Measurements from ENCODE around the gene ACVR1. TPM values are rescaled to one million over a fixed set of nuclear protein-coding genes. Genes with fewer than 3 reads are reported as not detected.
"Not testable (repeated sequence)": the region's sequence is repeated elsewhere in the genome, so short reads cannot be mapped to it uniquely, and the experiment has no call there.

The ACVR1 gene
- total RNA-seq, 5 donors from 2014 or later (not counting 1 experiment from before 2014, with no cell fraction given): 18.3 to 31.5 (median 25.1) TPM

DNA sequence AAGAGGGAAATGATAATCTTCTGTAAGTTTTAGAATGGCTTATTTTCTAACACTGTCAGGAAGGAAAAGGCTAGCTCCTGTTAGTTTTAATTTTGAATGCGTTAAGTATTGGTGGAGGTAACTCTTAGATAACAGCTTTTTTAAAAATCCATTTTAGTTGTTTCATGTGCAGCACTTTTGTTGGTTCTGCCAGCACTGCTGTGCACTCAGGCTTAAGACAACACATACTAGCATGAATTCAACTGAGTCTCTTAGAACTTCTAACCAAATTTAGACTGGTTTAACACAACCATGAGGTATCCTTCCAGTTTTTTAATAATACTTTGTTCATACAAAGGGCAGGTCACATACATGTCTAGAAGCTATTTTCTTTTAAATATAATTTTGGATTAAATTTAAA lies 42.4 kb downstream of the ACVR1 start:
- Histone ChIP-seq H3K4me1 (ENCODE audit: control insufficient read depth in 1 of 2, extremely low read depth in 1 of 2, insufficient read depth in 2 of 2, low read length in 2 of 2) (peaks cover 6 to 14% of the 10 kb centered on the region in 2 experiments), H3K27ac (ENCODE audit: low read length) (no peak overlapping the region), H3K36me3 (ENCODE audit: control insufficient read depth in 2 of 2, extremely low read depth in 1 of 2, insufficient read depth in 1 of 2, low read length in 1 of 2) (peaks cover 0 to 2% of the 10 kb centered on the region in 2 donors), H3K9me3 (no peaks in the 10 kb centered on the region), H3K4me3 (ENCODE audit: control insufficient read depth in 1 of 2, extremely low read depth in 1 of 2, low read length in 1 of 2) (no peak overlapping the region), H3K27me3 (replicated peaks in 1 of 2; ENCODE audit: control insufficient read depth in 2 of 2, extremely low read depth in 1 of 2, insufficient read depth in 2 of 2, low read length in 1 of 2) (no peaks in the 10 kb centered on the region)
- no peaks in the 10 kb centered on the region for H3K9me3 Mint-ChIP-seq
- CTCF ChIA-PET: interaction anchor here in 1 of 2 donors (0.5 kb wide), 1 partner anchor 20 kb away, joined by 4 read pairs; no protein-coding TSS in a partner anchor
- no peak overlapping the region for H3K4me3 Mint-ChIP-seq
- peaks cover 55 to 61% (median 57%) of the 10 kb centered on the region in 3 donors for H3K4me1 Mint-ChIP-seq
- no peaks in the 10 kb centered on the region for H3K27me3 Mint-ChIP-seq
- WGBS (ENCODE audit: insufficient coverage): no CpG with 5 or more reads among the region's 1 CpG
- ATAC-seq (replicated peaks in 1 of 4) (no peak), DNase-seq (no peak)
- peaks cover 19% of the 10 kb centered on the region for H3K36me3 Mint-ChIP-seq
- POLR2A ChIA-PET: interaction anchor here in 1 of 2 donors (0.7 kb wide), 1 partner anchor 624 kb away, joined by 4 read pairs; no protein-coding TSS in a partner anchor
- no peak overlapping the region for H3K27ac Mint-ChIP-seq

DNA sequence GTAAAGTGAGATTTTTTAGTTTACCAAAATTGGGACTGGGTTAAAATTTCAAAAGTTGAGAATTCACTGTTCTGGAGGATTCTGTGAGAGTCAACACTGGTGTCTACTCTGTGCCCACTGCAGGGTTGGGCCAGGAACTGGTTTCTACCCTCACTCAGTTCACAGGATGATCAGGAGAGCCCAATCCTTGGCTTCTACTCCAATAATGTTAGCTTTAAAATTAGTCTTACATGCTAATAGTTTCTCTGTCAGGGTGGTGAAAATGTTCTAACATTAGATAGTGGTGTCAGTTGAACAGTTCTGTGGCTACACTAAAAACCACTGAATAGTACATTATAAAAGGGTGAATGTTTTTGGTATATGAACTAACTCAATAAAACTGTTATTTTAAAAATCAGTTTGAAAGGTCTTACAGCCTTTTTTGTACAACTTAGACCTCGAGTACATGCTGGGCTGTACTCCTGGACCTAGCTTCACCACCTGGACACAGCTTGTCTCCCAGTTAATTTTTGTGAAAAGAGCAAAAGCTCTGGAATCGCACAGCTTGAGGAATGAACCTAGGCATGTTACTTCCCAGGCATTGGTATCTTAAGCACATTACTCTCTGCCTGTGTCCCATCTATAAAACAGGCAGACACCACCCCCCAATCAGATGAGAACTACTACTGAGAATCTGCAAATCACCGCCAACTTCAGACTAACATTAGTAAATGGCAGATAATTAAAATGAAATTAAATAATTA lies 44.4 kb downstream of the ACVR1 start:
- no peak for ATAC-seq (replicated peaks in 1 of 4)
- Histone ChIP-seq H3K36me3 (ENCODE audit: control insufficient read depth in 2 of 2, extremely low read depth in 1 of 2, insufficient read depth in 1 of 2, low read length in 1 of 2) (no peaks in the 10 kb centered on the region), H3K27ac (ENCODE audit: low read length) (no peak overlapping the region), H3K4me3 (ENCODE audit: control insufficient read depth in 1 of 2, extremely low read depth in 1 of 2, low read length in 1 of 2) (no peak overlapping the region), H3K4me1 (ENCODE audit: control insufficient read depth in 1 of 2, extremely low read depth in 1 of 2, insufficient read depth in 2 of 2, low read length in 2 of 2) (no peaks in the 10 kb centered on the region), H3K9me3 (no peaks in the 10 kb centered on the region), H3K27me3 (replicated peaks in 1 of 2; ENCODE audit: control insufficient read depth in 2 of 2, extremely low read depth in 1 of 2, insufficient read depth in 2 of 2, low read length in 1 of 2) (no peaks in the 10 kb centered on the region)
- DNase-seq: no peak
- no peak overlapping the region for H3K4me3 Mint-ChIP-seq
- H3K27me3 Mint-ChIP-seq: no peaks in the 10 kb centered on the region
- ChIA-PET POLR2A (no interaction called here), CTCF (no interaction called here)
- peaks cover 37 to 45% (median 37%) of the 10 kb centered on the region in 3 donors for H3K4me1 Mint-ChIP-seq
- no peak overlapping the region for H3K27ac Mint-ChIP-seq
- no peaks in the 10 kb centered on the region for H3K9me3 Mint-ChIP-seq
- WGBS (ENCODE audit: insufficient coverage): 90% methylated on average over 2 of the region's 3 CpGs
- peaks cover 15% of the 10 kb centered on the region for H3K36me3 Mint-ChIP-seq

DNA sequence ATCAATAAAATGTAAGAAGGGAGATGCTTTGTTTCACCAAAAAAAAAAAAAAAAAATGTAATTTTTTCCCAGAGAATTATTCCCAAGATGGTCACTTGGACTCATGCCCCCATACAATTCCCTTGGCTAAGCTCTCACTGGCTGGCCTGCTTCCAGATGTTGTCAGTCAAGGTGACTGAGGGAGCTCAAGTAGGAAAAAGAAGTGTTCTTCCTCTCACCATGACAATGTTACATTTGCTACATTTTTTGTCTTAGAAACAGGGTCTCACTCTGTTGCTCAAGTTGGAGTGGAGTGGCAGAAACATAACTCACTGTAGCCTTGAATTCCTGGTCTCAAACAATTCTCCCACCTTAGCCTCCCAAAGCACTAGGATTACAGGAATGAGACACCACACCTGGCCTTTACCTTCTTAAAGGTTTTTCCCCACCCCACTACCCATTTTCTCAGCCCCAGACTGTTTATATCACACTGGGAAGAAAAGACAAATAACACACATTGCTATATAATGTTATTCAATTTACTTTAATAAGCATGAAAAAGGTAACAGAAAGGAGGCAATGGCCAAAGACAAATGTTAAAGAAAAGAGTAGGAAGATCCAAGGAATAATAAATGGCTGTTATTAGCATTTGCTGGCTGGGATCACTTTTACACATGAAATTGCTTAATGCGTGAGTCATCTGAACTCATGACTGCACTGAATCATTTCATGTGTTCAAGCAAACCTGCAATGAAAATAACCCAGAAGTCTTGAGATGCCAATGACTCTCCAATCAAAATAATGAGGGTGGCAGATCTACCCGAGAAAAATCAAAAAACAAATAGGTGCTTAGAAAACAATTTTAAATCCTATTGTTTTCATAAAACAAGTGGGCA lies 45.2 kb downstream of the ACVR1 start:
- ATAC-seq (replicated peaks in 1 of 4) (no peak), DNase-seq (no peak)
- Mint-ChIP-seq H3K4me1 (peaks cover 29 to 37% (median 34%) of the 10 kb centered on the region in 3 donors), H3K27ac (no peak overlapping the region), H3K4me3 (no peak overlapping the region), H3K27me3 (no peaks in the 10 kb centered on the region), H3K36me3 (peaks cover 9% of the 10 kb centered on the region), H3K9me3 (no peaks in the 10 kb centered on the region)
- H3K9me3 ChIP-seq: no peaks in the 10 kb centered on the region
- WGBS (ENCODE audit: insufficient coverage): no CpG with 5 or more reads among the region's 2 CpGs
- ChIA-PET CTCF (interaction anchor here in 1 of 2 donors (0.5 to 0.7 kb wide), 2 partner anchors 10 to 217 kb away, joined by 3 read pairs; no protein-coding TSS in a partner anchor), POLR2A (no interaction called here)
- H3K27ac ChIP-seq (ENCODE audit: low read length): no peak overlapping the region
- no peak overlapping the region for H3K4me3 ChIP-seq (ENCODE audit: control insufficient read depth in 1 of 2, extremely low read depth in 1 of 2, low read length in 1 of 2)
- peaks cover 0 to 2% of the 10 kb centered on the region in 2 donors for H3K36me3 ChIP-seq (ENCODE audit: control insufficient read depth in 2 of 2, extremely low read depth in 1 of 2, insufficient read depth in 1 of 2, low read length in 1 of 2)
- H3K27me3 ChIP-seq (replicated peaks in 1 of 2; ENCODE audit: control insufficient read depth in 2 of 2, extremely low read depth in 1 of 2, insufficient read depth in 2 of 2, low read length in 1 of 2): no peaks in the 10 kb centered on the region
- no peaks in the 10 kb centered on the region for H3K4me1 ChIP-seq (ENCODE audit: control insufficient read depth in 1 of 2, extremely low read depth in 1 of 2, insufficient read depth in 2 of 2, low read length in 2 of 2)

DNA sequence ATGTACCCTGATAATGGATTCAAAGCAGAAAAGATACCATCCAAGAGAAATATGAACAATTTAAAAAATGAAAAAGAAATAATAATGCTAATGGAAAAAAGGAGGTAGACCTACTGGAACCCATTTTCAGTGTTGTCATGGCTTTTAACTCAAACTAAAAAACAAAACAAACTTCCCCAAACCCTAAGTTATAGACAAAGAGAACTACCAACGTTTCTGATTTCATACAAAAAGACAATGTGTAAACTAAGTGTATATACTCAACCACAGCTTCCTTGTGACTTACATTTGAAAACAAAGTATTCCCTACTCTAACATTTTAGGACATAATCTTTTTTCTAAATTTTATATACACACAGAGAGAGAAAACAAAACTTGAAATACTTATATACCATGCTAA lies 45.9 kb downstream of the ACVR1 start:
- no peaks in the 10 kb centered on the region for H3K27me3 Mint-ChIP-seq
- no CpG with 5 or more reads among the region's 1 CpG for WGBS (ENCODE audit: insufficient coverage)
- CTCF ChIA-PET: interaction anchor here in 1 of 2 donors (0.7 kb wide), 1 partner anchor 217 kb away, joined by 3 read pairs; no protein-coding TSS in a partner anchor

DNA sequence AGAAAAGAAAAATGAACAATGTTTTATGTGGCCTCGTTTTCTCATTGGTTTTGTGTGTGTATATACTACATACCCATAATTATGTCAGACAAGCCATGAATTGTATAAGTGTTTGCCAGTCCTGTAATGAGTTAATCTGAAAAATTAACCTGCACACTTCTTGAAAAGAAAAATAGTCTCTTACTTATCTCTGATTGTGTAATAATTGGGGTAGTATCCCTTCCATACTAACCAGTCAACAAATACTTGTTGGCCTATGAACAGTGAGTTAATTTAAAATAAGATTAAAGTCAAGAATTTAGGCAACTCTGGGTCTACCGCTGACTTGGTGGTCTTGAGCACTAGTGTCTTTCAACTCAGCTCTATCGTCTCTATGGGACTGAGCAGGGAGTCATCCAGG lies 48.8 kb downstream of the ACVR1 start:
- ChIA-PET CTCF (interaction anchor here in 1 of 2 donors (0.9 kb wide), 1 partner anchor 521 kb away, joined by 17 read pairs; no protein-coding TSS in a partner anchor), POLR2A (interaction anchor here in 1 of 2 donors (0.7 kb wide), 1 partner anchor 305 kb away, joined by 5 read pairs; no protein-coding TSS in a partner anchor)
- H3K9me3 Mint-ChIP-seq: no peaks in the 10 kb centered on the region
- Histone ChIP-seq H3K4me3 (ENCODE audit: control insufficient read depth in 1 of 2, extremely low read depth in 1 of 2, low read length in 1 of 2) (no peak overlapping the region), H3K4me1 (ENCODE audit: control insufficient read depth in 1 of 2, extremely low read depth in 1 of 2, insufficient read depth in 2 of 2, low read length in 2 of 2) (no peaks in the 10 kb centered on the region), H3K27ac (ENCODE audit: low read length) (no peak overlapping the region), H3K36me3 (ENCODE audit: control insufficient read depth in 2 of 2, extremely low read depth in 1 of 2, insufficient read depth in 1 of 2, low read length in 1 of 2) (peaks cover 3 to 4% of the 10 kb centered on the region in 2 donors), H3K27me3 (replicated peaks in 1 of 2; ENCODE audit: control insufficient read depth in 2 of 2, extremely low read depth in 1 of 2, insufficient read depth in 2 of 2, low read length in 1 of 2) (no peaks in the 10 kb centered on the region), H3K9me3 (no peaks in the 10 kb centered on the region)
- ATAC-seq (replicated peaks in 1 of 4): no peak
- peaks cover 21 to 33% (median 30%) of the 10 kb centered on the region in 3 donors for H3K4me1 Mint-ChIP-seq
- WGBS (ENCODE audit: insufficient coverage): 100% methylated on average over 2 of the region's 3 CpGs
- H3K27ac Mint-ChIP-seq: no peak overlapping the region
- DNase-seq: no peak
- peaks cover 26% of the 10 kb centered on the region for H3K36me3 Mint-ChIP-seq
- H3K4me3 Mint-ChIP-seq: no peak overlapping the region
- H3K27me3 Mint-ChIP-seq: no peaks in the 10 kb centered on the region

More for the DNA sequence above, 45.9 kb downstream of the ACVR1 start:
- Histone ChIP-seq H3K4me3 (ENCODE audit: control insufficient read depth in 1 of 2, extremely low read depth in 1 of 2, low read length in 1 of 2) (no peak overlapping the region), H3K4me1 (ENCODE audit: control insufficient read depth in 1 of 2, extremely low read depth in 1 of 2, insufficient read depth in 2 of 2, low read length in 2 of 2) (no peaks in the 10 kb centered on the region), H3K36me3 (ENCODE audit: control insufficient read depth in 2 of 2, extremely low read depth in 1 of 2, insufficient read depth in 1 of 2, low read length in 1 of 2) (peaks cover 0 to 3% of the 10 kb centered on the region in 2 donors), H3K9me3 (no peaks in the 10 kb centered on the region), H3K27ac (ENCODE audit: low read length) (no peak overlapping the region), H3K27me3 (replicated peaks in 1 of 2; ENCODE audit: control insufficient read depth in 2 of 2, extremely low read depth in 1 of 2, insufficient read depth in 2 of 2, low read length in 1 of 2) (no peaks in the 10 kb centered on the region)
- DNase-seq (no peak), ATAC-seq (replicated peaks in 1 of 4) (no peak)
- Mint-ChIP-seq H3K9me3 (no peaks in the 10 kb centered on the region), H3K4me3 (no peak overlapping the region), H3K36me3 (peaks cover 16% of the 10 kb centered on the region), H3K27ac (no peak overlapping the region), H3K4me1 (peaks cover 27 to 39% (median 35%) of the 10 kb centered on the region in 3 donors)
- POLR2A ChIA-PET: no interaction called here

DNA sequence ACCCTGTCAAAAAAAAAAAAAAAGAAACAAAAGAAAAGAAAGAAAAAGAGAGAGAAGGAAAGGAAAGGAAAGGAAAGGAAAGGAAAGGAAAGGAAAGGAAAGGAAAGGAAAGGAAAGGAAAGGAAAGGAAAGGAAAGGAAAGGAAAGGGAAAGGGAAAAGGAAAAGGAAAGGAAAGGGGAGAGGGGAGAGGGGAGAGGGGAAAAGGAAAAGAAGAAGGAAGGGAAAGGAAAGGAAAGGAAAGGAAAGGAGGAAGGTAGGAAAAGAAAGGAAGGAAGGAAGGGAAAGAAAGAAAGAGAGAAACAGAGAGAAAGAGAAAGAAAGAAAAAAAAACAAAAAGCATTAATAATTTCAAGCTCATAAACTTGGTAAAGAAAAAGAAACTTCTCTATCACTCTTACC lies 49.5 kb downstream of the ACVR1 start:
- DNase-seq; H3K4me3 ChIP-seq (ENCODE audit: control insufficient read depth in 1 of 2, extremely low read depth in 1 of 2, low read length in 1 of 2); H3K27me3 ChIP-seq (replicated peaks in 1 of 2; ENCODE audit: control insufficient read depth in 2 of 2, extremely low read depth in 1 of 2, insufficient read depth in 2 of 2, low read length in 1 of 2); H3K4me1 ChIP-seq (ENCODE audit: control insufficient read depth in 1 of 2, extremely low read depth in 1 of 2, insufficient read depth in 2 of 2, low read length in 2 of 2); H3K27ac Mint-ChIP-seq; H3K27me3 Mint-ChIP-seq; ATAC-seq (replicated peaks in 1 of 4); H3K27ac ChIP-seq (ENCODE audit: low read length); H3K9me3 ChIP-seq; H3K36me3 ChIP-seq (ENCODE audit: control insufficient read depth in 2 of 2, extremely low read depth in 1 of 2, insufficient read depth in 1 of 2, low read length in 1 of 2); H3K4me3 Mint-ChIP-seq; H3K9me3 Mint-ChIP-seq: not testable (repeated sequence)
- POLR2A ChIA-PET: interaction anchor here in 1 of 2 donors (0.6 to 0.7 kb wide), 4 partner anchors 10 to 678 kb away, joined by 3 to 6 read pairs (median 5); no protein-coding TSS in a partner anchor
- CTCF ChIA-PET: interaction anchor here (0.7 to 0.9 kb wide), 2 partner anchors 17 to 520 kb away, joined by 3 to 17 read pairs; no protein-coding TSS in a partner anchor
- Mint-ChIP-seq H3K4me1 (peaks cover 14 to 30% (median 26%) of the 10 kb centered on the region in 3 donors), H3K36me3 (peaks cover 26% of the 10 kb centered on the region)
